CD4-positive, alpha-beta T cell (primary cell): Measurements from ENCODE around the gene FNDC3A. TPM values are rescaled to one million over a fixed set of nuclear protein-coding genes. Genes with fewer than 3 reads are reported as not detected.

Source experiments
- ATAC-seq: fragments of 200-7000 bp; cut with Tn5 transposase; one replicate; pipeline ENCODE4 v1.10.0; 2022; ENCODE audit warnings: mild to moderate bottlenecking; ENCODE audit not compliant: poor library complexity
- CTCF ChIA-PET: fragments of 350-600 bp; sonication (Branson Sonifier 250); formaldehyde crosslinking; loops from one replicate; lab custom pipeline; 2021; ENCODE audit warnings: antibody characterized with exemption, inconsistent platforms; lab: Charles Lee
- POLR2A ChIA-PET: fragments of 350-600 bp; sonication (Branson Sonifier 250); formaldehyde crosslinking; loops from one replicate; lab custom pipeline; 2021; ENCODE audit warnings: antibody characterized with exemption, inconsistent platforms; lab: Charles Lee
- DNase-seq, 14 experiments: peaks; one replicate each; pipeline ENCODE4 v3.0.0-alpha.2; 2013 to 2020; ENCODE audit warnings: mixed read lengths in 2 of 14
- H3K27ac ChIP-seq, 2 donors: one replicate each; pipeline versions ENCODE4 v1.5.1 to v1.7.0; 2013; ENCODE audit warnings: low read length in 2 of 2, low read depth in 1 of 2, mild to moderate bottlenecking in 1 of 2
- H3K27me3 ChIP-seq, 2 experiments: 1 replicate in 1 of 2; 2 replicates in 1 of 2; pipeline versions ENCODE4 v1.6.1 to v1.7.0; 2013; ENCODE audit warnings: low read length in 2 of 2, control low read depth in 1 of 2, mild to moderate bottlenecking in 1 of 2, moderate library complexity in 1 of 2; ENCODE audit not compliant: insufficient read depth in 2 of 2, control insufficient read depth in 1 of 2
- H3K36me3 ChIP-seq: one replicate; pipeline ENCODE4 v1.6.1; 2013; ENCODE audit warnings: low read length, control low read depth; ENCODE audit not compliant: insufficient read depth
- H3K4me1 ChIP-seq: one replicate; pipeline ENCODE4 v1.6.1; 2013; ENCODE audit warnings: low read length, control low read depth; ENCODE audit not compliant: insufficient read depth
- H3K4me3 ChIP-seq: one replicate; pipeline ENCODE4 v1.5.1; 2013; ENCODE audit warnings: mild to moderate bottlenecking, low read length, moderate library complexity
- H3K9me3 ChIP-seq, 2 experiments: 1 replicate in 1 of 2; 2 replicates in 1 of 2; pipeline versions ENCODE4 v1.6.1 to v1.7.0; 2013; ENCODE audit warnings: low read length in 2 of 2, mild to moderate bottlenecking in 2 of 2, control low read depth in 1 of 2, moderate library complexity in 1 of 2; ENCODE audit not compliant: control insufficient read depth in 1 of 2, insufficient read depth in 1 of 2
- H3K27ac Mint-ChIP-seq: one replicate; pipeline ENCODE4 v1.8.0; 2020; ENCODE audit warnings: mixed read lengths
- H3K27me3 Mint-ChIP-seq: one replicate; pipeline ENCODE4 v1.8.0; 2021; ENCODE audit warnings: mixed read lengths
- H3K36me3 Mint-ChIP-seq: one replicate; pipeline ENCODE4 v1.8.0; 2021; ENCODE audit warnings: low read depth, mixed read lengths
- H3K4me1 Mint-ChIP-seq: one replicate; pipeline ENCODE4 v1.8.0; 2021; ENCODE audit warnings: low read depth, mixed read lengths
- H3K4me3 Mint-ChIP-seq: one replicate; pipeline ENCODE4 v1.8.0; 2020; ENCODE audit warnings: mild to moderate bottlenecking, mixed read lengths
- H3K9me3 Mint-ChIP-seq: one replicate; pipeline ENCODE4 v1.8.0; 2020; ENCODE audit warnings: mixed read lengths
- CTCF ChIP-seq: fragments of 200-600 bp; IDR thresholded peaks from one replicate; pipeline ENCODE4 v1.8.0; 2022; ENCODE audit warnings: antibody characterized with exemption, mild to moderate bottlenecking
- intact Hi-C, 2 experiments: fragments of 100-400 bp; cut with DNase I in 1 of 2; cut with micrococcal nuclease in 1 of 2; formaldehyde crosslinking; loops; one replicate each; pipeline versions ENCODE4 v1.15.1 to v1.9.0; 2023 to 2025; cut with DNase I, micrococcal nuclease
- total RNA-seq, 174 experiments: library from RNA in 2 of 174; stranded (reverse) in 2 of 174; gene quantifications; one replicate each; pipeline ENCODE4 v1.2.3 and lab custom pipeline; 2021 to 2026

The FNDC3A gene
- total RNA-seq, 2 experiments from 2014 or later: 27.7 to 28.6 TPM

GRCh38 chr13:48946163-48946562, 29.5 kb upstream of the FNDC3A start:
- ATAC-seq: no peak
- H3K9me3 Mint-ChIP-seq: no peaks in the 10 kb centered on the region
- Histone ChIP-seq H3K27me3 (no peaks in the 10 kb centered on the region), H3K36me3 (no peaks in the 10 kb centered on the region), H3K4me1 (no peaks in the 10 kb centered on the region), H3K9me3 (no peaks in the 10 kb centered on the region), H3K27ac (no peak overlapping the region), H3K4me3 (no peak overlapping the region)
- H3K27ac Mint-ChIP-seq: no peak overlapping the region
- DNase-seq: no peak
- CTCF ChIA-PET: no interaction called here
- H3K4me3 Mint-ChIP-seq: no peak overlapping the region
- H3K4me1 Mint-ChIP-seq: no peaks in the 10 kb centered on the region
- POLR2A ChIA-PET: no interaction called here
- TF ChIP-seq CTCF: no peak
- no peaks in the 10 kb centered on the region for H3K27me3 Mint-ChIP-seq
- intact Hi-C loops: no loop called here
- no peaks in the 10 kb centered on the region for H3K36me3 Mint-ChIP-seq

DNA sequence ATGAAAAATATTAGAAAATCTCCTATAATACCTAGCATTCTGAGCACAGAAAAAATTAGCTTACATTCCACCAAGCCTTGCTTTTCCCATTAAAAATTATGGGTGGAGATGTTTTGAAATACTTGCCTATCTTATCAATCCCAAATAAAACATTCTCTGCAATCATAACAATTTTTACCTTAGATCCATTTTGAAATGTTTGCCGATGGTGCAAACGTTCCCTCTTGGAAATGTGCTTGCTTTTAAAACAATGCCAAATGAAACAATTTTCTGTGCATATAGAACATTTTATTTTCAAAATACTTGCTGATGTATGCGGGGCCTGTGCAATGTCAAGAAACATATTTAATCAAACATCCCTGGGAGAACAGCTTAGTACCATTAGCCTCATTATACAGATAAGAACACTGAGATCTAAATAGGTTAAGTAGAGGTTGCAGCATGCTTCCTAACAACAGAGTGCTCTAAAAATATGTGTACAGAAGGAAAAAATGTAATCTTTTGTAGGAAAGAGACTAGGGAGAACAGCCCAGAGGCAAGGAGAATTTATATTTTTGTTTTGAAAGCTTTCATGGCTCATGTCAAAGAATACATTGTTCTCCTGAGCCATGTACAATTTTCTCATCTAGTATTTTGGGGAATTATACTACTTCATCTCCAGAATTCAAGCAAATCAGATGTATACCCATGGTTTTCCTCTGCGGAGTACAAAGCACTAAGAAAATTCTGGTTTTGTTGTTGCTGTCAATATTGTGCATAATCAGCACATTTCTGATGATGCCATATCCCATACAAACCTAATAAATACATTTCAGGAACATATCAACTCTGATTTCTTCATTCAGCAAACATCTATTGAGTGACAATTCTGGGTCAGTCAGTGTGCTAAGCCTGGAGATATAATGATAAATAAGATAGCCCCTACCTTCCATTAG, 25.9 kb upstream of the FNDC3A start:
- Mint-ChIP-seq H3K4me1 (no peaks in the 10 kb centered on the region), H3K27me3 (no peaks in the 10 kb centered on the region), H3K27ac (no peak overlapping the region), H3K9me3 (no peaks in the 10 kb centered on the region), H3K36me3 (no peaks in the 10 kb centered on the region), H3K4me3 (no peak overlapping the region)
- ATAC-seq: no peak
- Histone ChIP-seq H3K4me1 (no peaks in the 10 kb centered on the region), H3K9me3 (no peaks in the 10 kb centered on the region), H3K36me3 (no peaks in the 10 kb centered on the region), H3K4me3 (no peak overlapping the region), H3K27ac (no peak overlapping the region), H3K27me3 (no peaks in the 10 kb centered on the region)
- no peak for TF ChIP-seq CTCF
- intact Hi-C loops: no loop called here
- no peak for DNase-seq
- POLR2A ChIA-PET: no interaction called here
- CTCF ChIA-PET: no interaction called here

GRCh38 chr13:48950501-48950875, 25.2 kb upstream of the FNDC3A start:
- H3K27me3 ChIP-seq: no peaks in the 10 kb centered on the region
- H3K4me1 ChIP-seq: no peaks in the 10 kb centered on the region
- POLR2A ChIA-PET: no interaction called here
- no peak for TF ChIP-seq CTCF
- no peaks in the 10 kb centered on the region for H3K4me1 Mint-ChIP-seq
- H3K27me3 Mint-ChIP-seq: no peaks in the 10 kb centered on the region
- H3K36me3 Mint-ChIP-seq: no peaks in the 10 kb centered on the region
- no peak overlapping the region for H3K4me3 ChIP-seq
- no peaks in the 10 kb centered on the region for H3K9me3 Mint-ChIP-seq
- no peak overlapping the region for H3K4me3 Mint-ChIP-seq
- H3K9me3 ChIP-seq: no peaks in the 10 kb centered on the region
- no peak for ATAC-seq
- CTCF ChIA-PET: no interaction called here
- no peak overlapping the region for H3K27ac ChIP-seq
- intact Hi-C loops: no loop called here
- DNase-seq: no peak
- no peaks in the 10 kb centered on the region for H3K36me3 ChIP-seq
- no peak overlapping the region for H3K27ac Mint-ChIP-seq
